ENCODE results near the gene EXOC5. TPM values are rescaled to one million over a fixed set of nuclear protein-coding genes. Genes with fewer than 3 reads are reported as not detected.

The EXOC5 gene
- total RNA-seq, 1 donor from 2014 or later: 252 TPM

GRCh38 chr14:57291692-57292647, 23.3 kb upstream of the EXOC5 start:
- peaks cover 94% of the 10 kb centered on the region for H3K4me1 ChIP-seq
- no peaks in the 10 kb centered on the region for H4K20me1 ChIP-seq (ENCODE audit: low read depth)
- no peaks in the 10 kb centered on the region for H3K9me3 Mint-ChIP-seq
- no peaks in the 10 kb centered on the region for H3K79me2 ChIP-seq (ENCODE audit: low read depth)
- TF ChIP-seq EZH2 (IDR thresholded peaks at IDR 0.05) (no peak), EZH2phosphoT487 (IDR thresholded peaks at IDR 0.05) (peak; percentile 74), CTCF (IDR thresholded peaks at IDR 0.05) (no peak)
- peak overlapping the region; percentile 4 for H3K4me3 Mint-ChIP-seq
- H3K9ac ChIP-seq: no peak overlapping the region
- H3K4me2 ChIP-seq: peak overlapping the region; percentile 74
- H3K4me3 ChIP-seq: peak overlapping the region; percentile 30
- peak overlapping the region; percentile 99 for H3K27ac ChIP-seq
- H3K9me3 ChIP-seq (ENCODE audit: low read depth): no peaks in the 10 kb centered on the region
- H3K27me3 Mint-ChIP-seq (ENCODE audit: insufficient read depth, low read depth): no peaks in the 10 kb centered on the region
- H3K36me3 Mint-ChIP-seq: no peaks in the 10 kb centered on the region
- peaks cover 65% of the 10 kb centered on the region for H3K4me1 Mint-ChIP-seq
- DNase-seq (ENCODE audit: low spot score): peak; percentile 79
- peaks cover 3% of the 10 kb centered on the region for H3K36me3 ChIP-seq
- no peak overlapping the region for H2AFZ ChIP-seq (replicated peaks)
- no peaks in the 10 kb centered on the region for H3K27me3 ChIP-seq
- peaks cover 73% of the 10 kb centered on the region for H3F3A ChIP-seq (ENCODE audit: low read depth)
- peak overlapping the region; percentile 94 for H3K27ac Mint-ChIP-seq

DNA sequence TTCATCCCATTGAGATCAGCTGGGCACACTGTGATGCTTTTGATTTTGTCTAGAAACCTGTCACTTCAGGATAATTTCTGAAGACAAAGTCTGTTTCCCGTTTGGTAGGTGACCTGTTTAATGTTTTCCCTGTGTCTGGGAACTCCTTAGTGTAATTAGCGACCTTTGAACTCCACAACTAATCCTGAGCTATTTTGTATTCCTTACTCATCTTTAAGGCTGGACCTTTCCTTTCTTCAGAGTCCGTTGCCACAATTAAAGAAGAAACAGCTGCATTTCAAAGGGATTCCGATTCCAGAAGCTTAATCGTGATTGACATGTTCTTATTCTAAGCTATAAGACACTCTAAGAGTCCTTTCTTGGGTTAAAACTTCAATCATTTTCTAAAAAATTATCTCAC, 22.0 kb upstream of the EXOC5 start:
- Mint-ChIP-seq H3K4me1 (peaks cover 63% of the 10 kb centered on the region), H3K36me3 (no peaks in the 10 kb centered on the region), H3K27ac (peak overlapping the region; percentile 98), H3K9me3 (no peaks in the 10 kb centered on the region), H3K4me3 (peak overlapping the region; percentile 58), H3K27me3 (ENCODE audit: insufficient read depth, low read depth) (no peaks in the 10 kb centered on the region)
- peak; percentile 86 for DNase-seq (ENCODE audit: low spot score)
- peak overlapping the region; percentile 30 for H3K4me3 ChIP-seq
- H3K27me3 ChIP-seq: no peaks in the 10 kb centered on the region
- H3F3A ChIP-seq (ENCODE audit: low read depth): peaks cover 75% of the 10 kb centered on the region
- TF ChIP-seq EZH2 (IDR thresholded peaks at IDR 0.05) (no peak), EZH2phosphoT487 (IDR thresholded peaks at IDR 0.05) (peak; percentile 59), CTCF (IDR thresholded peaks at IDR 0.05) (no peak)
- peak overlapping the region; percentile 99 for H3K27ac ChIP-seq
- H3K79me2 ChIP-seq (ENCODE audit: low read depth): no peaks in the 10 kb centered on the region
- peaks cover 82% of the 10 kb centered on the region for H3K4me1 ChIP-seq
- H3K36me3 ChIP-seq: peaks cover 10% of the 10 kb centered on the region
- no peaks in the 10 kb centered on the region for H3K9me3 ChIP-seq (ENCODE audit: low read depth)
- no peak overlapping the region for H3K9ac ChIP-seq
- H4K20me1 ChIP-seq (ENCODE audit: low read depth): no peaks in the 10 kb centered on the region
- H2AFZ ChIP-seq (replicated peaks): no peak overlapping the region
- peak overlapping the region; percentile 74 for H3K4me2 ChIP-seq

- TF ChIP-seq EZH2 (IDR thresholded peaks at IDR 0.05): no peak
- TF ChIP-seq EZH2phosphoT487 (IDR thresholded peaks at IDR 0.05): no peak
- TF ChIP-seq CTCF (IDR thresholded peaks at IDR 0.05): no peak
- Histone ChIP-seq H4K20me1 (ENCODE audit: low read depth) (no peaks in the 10 kb centered on the region), H3K4me3 (no peak overlapping the region)
Observed at GRCh38 chr14:57287745-57288144, 19.0 kb upstream of the EXOC5 start.

More at GRCh38 chr14:57287745-57288144, 19.0 kb upstream of the EXOC5 start:
- no peaks in the 10 kb centered on the region for H3K79me2 ChIP-seq (ENCODE audit: low read depth)
- no peak overlapping the region for H3K9ac ChIP-seq
- peaks cover 10% of the 10 kb centered on the region for H3K36me3 ChIP-seq
- no peak overlapping the region for H2AFZ ChIP-seq (replicated peaks)
- H3K27ac ChIP-seq: no peak overlapping the region
- Mint-ChIP-seq H3K4me3 (no peak overlapping the region), H3K4me1 (peaks cover 47% of the 10 kb centered on the region), H3K9me3 (no peaks in the 10 kb centered on the region), H3K27ac (no peak overlapping the region), H3K36me3 (peaks cover 8% of the 10 kb centered on the region), H3K27me3 (ENCODE audit: insufficient read depth, low read depth) (no peaks in the 10 kb centered on the region)
- H3K4me1 ChIP-seq: peaks cover 52% of the 10 kb centered on the region
- no peak overlapping the region for H3K4me2 ChIP-seq
- no peaks in the 10 kb centered on the region for H3K9me3 ChIP-seq (ENCODE audit: low read depth)
- peaks cover 55% of the 10 kb centered on the region for H3F3A ChIP-seq (ENCODE audit: low read depth)
- H3K27me3 ChIP-seq: no peaks in the 10 kb centered on the region
- no peak for DNase-seq (ENCODE audit: low spot score)

Data from neural progenitor cell (in vitro differentiated cells).